ENCODE data around the gene PARP6. TPM values are rescaled to one million over a fixed set of nuclear protein-coding genes. Genes with fewer than 3 reads are reported as not detected.
A peak's percentile ranks its signal among the peaks of the same experiment; 100 is the strongest.
"Not testable (repeated sequence)": the region's sequence is repeated elsewhere in the genome, so short reads cannot be mapped to it uniquely, and the experiment has no call there.

PARP6 gene
- total RNA-seq, 1 donor: 28.7 TPM

DNA sequence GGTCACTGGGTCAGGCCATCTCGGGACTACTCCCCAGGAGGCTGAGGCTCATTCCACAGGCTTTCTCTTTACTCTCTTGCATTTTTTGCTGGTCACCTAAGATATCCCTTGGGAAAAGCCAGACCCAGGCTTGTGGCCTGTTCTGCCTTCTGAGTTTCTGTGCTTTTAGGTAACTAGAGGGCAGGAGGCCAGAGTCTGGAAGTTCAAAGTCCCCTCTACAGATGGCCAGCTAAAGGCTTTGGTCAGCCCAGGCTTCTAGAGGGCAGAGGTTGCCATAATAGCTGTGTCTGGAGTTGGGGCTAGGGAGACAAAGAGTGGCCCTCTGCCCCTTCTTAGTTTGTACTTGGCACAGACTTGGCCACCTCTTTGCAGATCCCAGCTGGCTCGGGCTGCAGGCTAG is 8.4 kb upstream of the PARP6 start:
- DNase-seq (ENCODE audit: low read depth): no peak
- TF ChIP-seq, protein P1, sequence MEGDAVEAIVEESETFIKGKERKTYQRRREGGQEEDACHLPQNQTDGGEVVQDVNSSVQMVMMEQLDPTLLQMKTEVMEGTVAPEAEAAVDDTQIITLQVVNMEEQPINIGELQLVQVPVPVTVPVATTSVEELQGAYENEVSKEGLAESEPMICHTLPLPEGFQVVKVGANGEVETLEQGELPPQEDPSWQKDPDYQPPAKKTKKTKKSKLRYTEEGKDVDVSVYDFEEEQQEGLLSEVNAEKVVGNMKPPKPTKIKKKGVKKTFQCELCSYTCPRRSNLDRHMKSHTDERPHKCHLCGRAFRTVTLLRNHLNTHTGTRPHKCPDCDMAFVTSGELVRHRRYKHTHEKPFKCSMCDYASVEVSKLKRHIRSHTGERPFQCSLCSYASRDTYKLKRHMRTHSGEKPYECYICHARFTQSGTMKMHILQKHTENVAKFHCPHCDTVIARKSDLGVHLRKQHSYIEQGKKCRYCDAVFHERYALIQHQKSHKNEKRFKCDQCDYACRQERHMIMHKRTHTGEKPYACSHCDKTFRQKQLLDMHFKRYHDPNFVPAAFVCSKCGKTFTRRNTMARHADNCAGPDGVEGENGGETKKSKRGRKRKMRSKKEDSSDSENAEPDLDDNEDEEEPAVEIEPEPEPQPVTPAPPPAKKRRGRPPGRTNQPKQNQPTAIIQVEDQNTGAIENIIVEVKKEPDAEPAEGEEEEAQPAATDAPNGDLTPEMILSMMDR (IDR thresholded peaks at IDR 0.05; ENCODE audit: insufficient read depth, low read length): no peak
- no peak overlapping the region for H3K4me3 ChIP-seq (ENCODE audit: low read depth, low read length)

DNA sequence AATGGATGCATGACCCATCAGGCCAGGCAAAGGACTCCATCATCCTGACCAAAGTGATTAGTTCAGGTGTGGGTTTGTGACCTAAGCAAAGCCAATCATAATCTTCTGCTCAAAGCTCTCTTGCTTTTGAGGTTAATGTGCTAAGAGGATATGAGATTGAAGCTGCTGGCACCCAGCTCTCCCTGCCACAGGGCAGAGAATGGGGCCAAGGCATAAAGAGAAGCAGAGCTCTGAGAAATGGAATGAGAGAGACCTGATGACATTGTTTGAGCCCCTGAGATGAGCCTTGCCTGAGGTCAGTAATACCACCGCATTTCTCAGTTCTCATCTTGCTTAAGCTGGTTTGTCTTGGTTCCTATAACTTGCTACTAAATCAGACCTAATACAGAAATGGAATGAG is 6.4 kb upstream of the PARP6 start:
- H3K4me3 ChIP-seq (ENCODE audit: low read depth, low read length): no peak overlapping the region
- TF ChIP-seq, protein P1 (IDR thresholded peaks at IDR 0.05; ENCODE audit: insufficient read depth, low read length): no peak
- DNase-seq (ENCODE audit: low read depth): no peak

DNA sequence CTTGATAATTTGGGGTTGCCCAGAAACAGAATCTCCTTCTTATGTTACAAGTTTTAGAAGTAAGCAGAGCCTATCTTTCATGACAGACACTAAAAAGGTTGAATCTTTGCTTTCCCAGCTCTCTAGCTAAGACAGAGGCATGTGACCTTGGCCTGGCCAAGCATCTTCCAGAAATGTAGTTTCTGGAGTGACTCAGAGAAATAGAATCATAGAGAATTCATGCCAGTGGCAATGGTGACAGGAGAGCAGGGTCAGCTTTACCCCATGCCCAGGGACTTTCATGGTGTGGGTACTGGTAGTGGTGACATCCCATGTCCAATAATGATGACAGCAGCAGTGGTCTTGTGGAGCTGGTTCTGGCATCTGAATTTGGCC is 4.0 kb upstream of the PARP6 start:
- TF ChIP-seq, protein P1 (IDR thresholded peaks at IDR 0.05; ENCODE audit: insufficient read depth, low read length): no peak
- no peak for DNase-seq (ENCODE audit: low read depth)
- no peak overlapping the region for H3K4me3 ChIP-seq (ENCODE audit: low read depth, low read length)

DNA sequence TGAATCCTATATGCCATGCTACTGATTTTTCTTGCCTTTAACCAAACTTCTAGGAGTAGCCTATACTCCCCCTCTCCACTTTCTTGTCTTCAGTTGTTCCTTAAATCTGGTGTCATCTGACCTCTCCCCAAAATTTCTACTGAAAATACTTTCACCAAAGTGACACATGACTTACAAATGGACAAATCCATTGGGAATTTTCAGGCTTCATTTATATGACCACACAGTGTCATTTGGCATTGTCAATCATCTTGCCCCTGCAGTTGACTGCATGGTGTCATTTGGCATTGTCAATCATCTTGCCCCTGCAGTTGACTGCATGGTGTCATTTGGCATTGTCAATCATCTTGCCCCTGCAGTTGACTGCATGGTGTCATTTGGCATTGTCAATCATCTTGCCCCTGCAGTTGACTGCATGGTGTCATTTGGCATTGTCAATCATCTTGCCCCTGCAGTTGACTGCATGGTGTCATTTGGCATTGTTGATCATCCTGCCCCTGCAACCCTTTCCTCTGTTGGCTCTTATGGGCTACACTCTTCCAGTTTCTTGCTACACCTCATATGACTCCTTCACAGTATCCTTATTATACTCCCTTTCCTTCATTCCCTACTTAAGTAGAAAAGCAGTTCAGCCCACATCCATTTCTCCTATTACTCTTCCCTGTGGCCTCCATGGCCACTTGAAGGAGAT is 3.4 kb upstream of the PARP6 start:
- not testable (repeated sequence) for DNase-seq (ENCODE audit: low read depth); H3K4me3 ChIP-seq (ENCODE audit: low read depth, low read length)

DNA sequence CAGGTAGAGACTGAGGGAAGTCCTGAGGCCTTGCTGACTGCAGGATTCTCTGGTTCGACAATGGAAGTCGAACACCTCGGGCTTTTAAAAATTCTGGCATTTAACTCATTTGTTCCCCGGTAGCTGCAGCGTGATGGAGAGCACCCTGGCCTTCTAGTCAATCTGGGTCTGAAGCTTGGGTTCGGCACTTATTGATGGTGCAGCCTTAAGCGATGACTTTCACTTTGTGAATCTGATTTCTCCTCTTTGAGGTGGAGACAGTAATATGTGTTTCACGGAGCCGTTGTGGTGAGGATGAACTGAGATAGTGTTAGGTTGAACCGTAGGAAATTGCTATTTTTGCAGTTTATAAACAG is 621 bp upstream of the PARP6 start:
- TF ChIP-seq, protein P1 (IDR thresholded peaks at IDR 0.05; ENCODE audit: insufficient read depth, low read length): no peak
- peak overlapping the region; percentile 83 for H3K4me3 ChIP-seq (ENCODE audit: low read depth, low read length)
- DNase-seq (ENCODE audit: low read depth): no peak

DNA sequence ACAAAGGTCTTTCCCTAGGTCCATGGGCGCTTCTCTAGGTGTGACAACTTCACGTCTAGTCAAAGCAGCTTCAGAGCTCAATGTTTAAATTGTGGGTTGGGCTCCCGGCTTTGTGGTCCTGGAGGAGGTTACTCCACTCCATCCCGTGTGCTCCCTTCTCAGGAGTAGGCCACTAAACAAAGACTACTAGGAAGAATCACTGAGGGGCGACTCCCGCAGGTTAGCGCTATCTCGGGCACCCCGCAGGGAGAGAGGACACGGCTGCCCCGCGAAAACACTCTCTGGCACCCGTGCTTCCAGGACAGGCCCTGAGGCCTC is 500 bp downstream of the PARP6 start:
- TF ChIP-seq, protein P1 (IDR thresholded peaks at IDR 0.05; ENCODE audit: insufficient read depth, low read length): no peak
- DNase-seq (ENCODE audit: low read depth): peak; percentile 26
- H3K4me3 ChIP-seq (ENCODE audit: low read depth, low read length): peak overlapping the region; percentile 83

DNA sequence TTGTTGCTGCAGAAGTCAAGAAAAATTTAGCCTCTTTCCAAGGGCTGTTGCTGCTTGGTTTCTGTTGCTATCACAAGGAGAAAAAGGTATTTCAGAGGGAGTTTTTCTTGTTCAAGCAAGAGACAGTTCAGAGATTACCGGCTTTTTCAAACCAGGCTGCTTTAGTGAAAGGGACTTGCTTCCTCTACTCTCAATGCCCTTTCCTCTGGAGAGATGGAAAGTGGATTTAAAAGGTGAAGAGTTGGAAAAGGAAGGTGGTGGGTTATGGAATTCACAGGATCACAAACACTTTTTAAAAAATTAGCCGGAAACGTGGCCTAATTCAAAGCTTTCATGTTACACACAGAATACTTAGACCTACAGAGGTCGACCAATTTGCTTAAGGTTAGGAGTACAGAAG is 1.1 kb downstream of the PARP6 start:
- peak overlapping the region; percentile 83 for H3K4me3 ChIP-seq (ENCODE audit: low read depth, low read length)
- peak; percentile 5 for DNase-seq (ENCODE audit: low read depth)
- TF ChIP-seq, protein P1 (IDR thresholded peaks at IDR 0.05; ENCODE audit: insufficient read depth, low read length): no peak
